H1 (cell line): ENCODE data around the gene KIF5C. TPM values are rescaled to one million over a fixed set of nuclear protein-coding genes. Genes with fewer than 3 reads are reported as not detected.

Source experiments
- CTCF ChIA-PET: fragments of 300-600 bp; sonication (Branson Sonifier 250); formaldehyde crosslinking; loops from one replicate; lab custom pipeline; 2021; ENCODE audit not compliant: partially characterized antibody; lab: Charles Lee
- POLR2A ChIA-PET: fragments of 300-600 bp; sonication (Branson Sonifier 250); formaldehyde crosslinking; loops from one replicate; lab custom pipeline; 2021; ENCODE audit warnings: inconsistent platforms; ENCODE audit not compliant: partially characterized antibody; lab: Charles Lee
- DNase-seq, 2 experiments: peaks; one replicate each; pipeline versions ENCODE4 v3.0.0 to v3.0.0-alpha.2; 2010 to 2022; ENCODE audit warnings: low spot score in 2 of 2, low read depth in 1 of 2, mixed read lengths in 1 of 2
- FAIRE-seq: peaks from 2 replicates; lab custom pipeline; 2011; peaks lifted over from hg19 to GRCh38; lab: Jason Lieb, UNC
- H2AFZ ChIP-seq: 2 replicates; pipeline ENCODE4 v1.8.1; 2012; ENCODE audit warnings: low read length, inconsistent platforms
- H2AK5ac ChIP-seq: 2 replicates; pipeline ENCODE4 v1.6.1; 2013; ENCODE audit warnings: low read depth, low read length
- H2BK120ac ChIP-seq: replicated peaks from 2 replicates; pipeline ENCODE3; 2013; ENCODE audit warnings: low read depth, low read length, inconsistent platforms
- H2BK12ac ChIP-seq: 2 replicates; pipeline ENCODE4 v1.6.1; 2013; ENCODE audit warnings: low read depth, low read length
- H2BK15ac ChIP-seq: 2 replicates; pipeline ENCODE4 v1.6.1; 2013; ENCODE audit warnings: low read length
- H2BK20ac ChIP-seq: 2 replicates; pipeline ENCODE4 v1.6.1; 2013; ENCODE audit warnings: low read length
- H2BK5ac ChIP-seq: 2 replicates; pipeline ENCODE4 v1.6.1; 2013; ENCODE audit warnings: low read depth, low read length
- H3K14ac ChIP-seq: 2 replicates; pipeline ENCODE4 v1.6.1; 2013; ENCODE audit warnings: inconsistent platforms; ENCODE audit not compliant: insufficient read length
- H3K18ac ChIP-seq: 2 replicates; pipeline ENCODE4 v1.6.1; 2013; ENCODE audit warnings: low read length; ENCODE audit errors: extremely low read depth
- H3K23ac ChIP-seq: 2 replicates; pipeline ENCODE4 v1.6.1; 2013; ENCODE audit warnings: inconsistent platforms; ENCODE audit not compliant: insufficient read length
- H3K23me2 ChIP-seq: 2 replicates; pipeline ENCODE4 v1.6.1; 2013; ENCODE audit warnings: low read depth, low read length
- H3K27ac ChIP-seq: 2 replicates; pipeline ENCODE4 v1.6.1; 2011; ENCODE audit warnings: low read depth, low read length, inconsistent platforms
- H3K27me3 ChIP-seq, 4 experiments: replicated peaks in 1 of 4; 1 replicate in 1 of 4; 2 replicates in 3 of 4; pipeline versions ENCODE4 v1.6.1 to v1.8.1; 2011 to 2013; ENCODE audit warnings: low read length in 3 of 4, mild to moderate bottlenecking in 3 of 4, inconsistent platforms in 2 of 4, mixed read lengths in 2 of 4, moderate library complexity in 1 of 4; ENCODE audit not compliant: control insufficient read depth in 3 of 4, insufficient read depth in 3 of 4; ENCODE audit errors: extremely low read depth in 1 of 4
- H3K36me3 ChIP-seq, 4 experiments: 2 replicates each; pipeline versions ENCODE4 v1.6.1 to v1.8.1; 2011 to 2013; ENCODE audit warnings: mild to moderate bottlenecking in 4 of 4, low read length in 3 of 4, moderate library complexity in 2 of 4, control low read depth in 1 of 4, inconsistent platforms in 1 of 4; ENCODE audit not compliant: insufficient read depth in 4 of 4, control insufficient read depth in 2 of 4
- H3K4ac ChIP-seq: replicated peaks from 2 replicates; pipeline ENCODE3; 2013; ENCODE audit warnings: low read length, low read depth, mixed read lengths, inconsistent platforms; ENCODE audit not compliant: insufficient read length
- H3K4me1 ChIP-seq, 4 experiments: replicated peaks in 1 of 4; 1 replicate in 1 of 4; 2 replicates in 3 of 4; pipeline versions ENCODE4 v1.6.1 to v1.8.1; 2011 to 2013; ENCODE audit warnings: low read length in 3 of 4, inconsistent platforms in 2 of 4, mixed read lengths in 1 of 4; ENCODE audit not compliant: insufficient read depth in 4 of 4, control insufficient read depth in 3 of 4
- H3K4me2 ChIP-seq, 2 experiments: 2 replicates each; pipeline versions ENCODE4 v1.6.1 to v1.8.1; 2011 to 2013; ENCODE audit warnings: low read depth in 2 of 2, low read length in 2 of 2, control low read depth in 1 of 2, inconsistent platforms in 1 of 2, mild to moderate bottlenecking in 1 of 2; ENCODE audit not compliant: insufficient read depth in 1 of 2
- H3K4me3 ChIP-seq, 4 experiments: fragments of 200-600, 300-600 bp in 1 of 4; sonication (generic), shearing (Covaris generic), sonication (Bioruptor Twin) in 1 of 4; 2 replicates each; pipeline versions ENCODE4 v1.5.1 to v1.8.1; 2011 to 2016; ENCODE audit warnings: low read length in 4 of 4, low read depth in 3 of 4, control low read depth in 2 of 4, inconsistent platforms in 2 of 4, mild to moderate bottlenecking in 2 of 4, mixed read lengths in 1 of 4, moderate library complexity in 1 of 4; ENCODE audit not compliant: insufficient read depth in 2 of 4; ENCODE audit errors: extremely low read depth in 1 of 4
- H3K56ac ChIP-seq: replicated peaks from 2 replicates; pipeline ENCODE3; 2013; ENCODE audit warnings: low read depth, mild to moderate bottlenecking, mixed read lengths, low read length, inconsistent platforms; ENCODE audit not compliant: insufficient read length
- H3K79me1 ChIP-seq: 2 replicates; pipeline ENCODE4 v1.6.1; 2013; ENCODE audit warnings: low read depth, low read length, control low read depth
- H3K79me2 ChIP-seq, 2 experiments: 2 replicates each; pipeline versions ENCODE4 v1.6.1 to v1.8.1; 2012 to 2013; ENCODE audit warnings: low read length in 2 of 2, mild to moderate bottlenecking in 2 of 2, inconsistent platforms in 1 of 2; ENCODE audit not compliant: insufficient read depth in 2 of 2, control insufficient read depth in 1 of 2
- H3K9ac ChIP-seq, 4 experiments: replicated peaks in 1 of 4; 1 replicate in 1 of 4; 2 replicates in 3 of 4; pipeline versions ENCODE4 v1.6.1 to v1.8.1; 2011 to 2013; ENCODE audit warnings: low read depth in 3 of 4, low read length in 3 of 4, control low read depth in 2 of 4, mild to moderate bottlenecking in 2 of 4, moderate library complexity in 2 of 4, inconsistent platforms in 1 of 4; ENCODE audit errors: extremely low read depth in 1 of 4
- H3K9me3 ChIP-seq, 2 experiments: 2 replicates each; pipeline versions ENCODE4 v1.6.1 to v1.8.1; 2012 to 2013; ENCODE audit warnings: mild to moderate bottlenecking in 2 of 2, moderate library complexity in 2 of 2, control low read depth in 1 of 2, inconsistent platforms in 1 of 2, low read depth in 1 of 2, low read length in 1 of 2, mixed read lengths in 1 of 2; ENCODE audit not compliant: insufficient read depth in 2 of 2
- H4K20me1 ChIP-seq, 2 experiments: replicated peaks in 1 of 2; 2 replicates each; pipeline versions ENCODE3 to v1.8.1; 2011 to 2013; ENCODE audit warnings: inconsistent platforms in 2 of 2, low read length in 2 of 2, mild to moderate bottlenecking in 1 of 2; ENCODE audit not compliant: insufficient read depth in 2 of 2, control insufficient read depth in 1 of 2
- H4K5ac ChIP-seq: 2 replicates; pipeline ENCODE4 v1.6.1; 2013; ENCODE audit warnings: low read length, low read depth, mixed read lengths, inconsistent platforms; ENCODE audit not compliant: insufficient read length
- H4K8ac ChIP-seq: 2 replicates; pipeline ENCODE4 v1.8.0; 2013; ENCODE audit warnings: mild to moderate bottlenecking, moderate library complexity, low read length, inconsistent platforms; ENCODE audit not compliant: insufficient read depth; ENCODE audit errors: extremely low read depth
- H4K91ac ChIP-seq: replicated peaks from 2 replicates; pipeline ENCODE3; 2013; ENCODE audit warnings: low read length, mixed read lengths, inconsistent platforms; ENCODE audit not compliant: insufficient read length
- GABPA ChIP-seq: IDR thresholded peaks from 2 replicates; pipeline ENCODE4 v1.6.1; 2011; ENCODE audit warnings: mild to moderate bottlenecking, low read length, moderate library complexity, borderline replicate concordance; ENCODE audit not compliant: insufficient read depth
- JUND ChIP-seq: IDR thresholded peaks from 2 replicates; pipeline ENCODE4 v1.6.1; 2011; ENCODE audit warnings: mild to moderate bottlenecking, improper control_type of control experiment, low read length
- KDM4A ChIP-seq: IDR thresholded peaks from one replicate; pipeline ENCODE4 v1.7.1; 2012; ENCODE audit warnings: low read depth, mild to moderate bottlenecking, moderate library complexity, low read length, inconsistent platforms; ENCODE audit not compliant: severe bottlenecking
- PHF8 ChIP-seq: fragments of 200-600 bp; sonication (generic); conservative IDR thresholded peaks from 2 replicates; pipeline ENCODE4 v1.7.1; 2012; ENCODE audit warnings: low read depth, mild to moderate bottlenecking, inconsistent platforms, low read length, moderate library complexity
- POLR2A ChIP-seq, 2 experiments: IDR thresholded peaks; 1 replicate in 1 of 2; 2 replicates in 1 of 2; pipeline ENCODE4 v1.6.1; 2011; ENCODE audit warnings: low read depth in 2 of 2, low read length in 2 of 2, mild to moderate bottlenecking in 2 of 2; ENCODE audit errors: control extremely low read depth in 1 of 2
- POLR2AphosphoS5 ChIP-seq: IDR thresholded peaks from 2 replicates; pipeline ENCODE4 v1.6.1; 2011; ENCODE audit warnings: low read depth, low read length
- RAD21 ChIP-seq, 2 experiments: IDR thresholded peaks in 1 of 2; conservative IDR thresholded peaks in 1 of 2; 2 replicates each; pipeline ENCODE4 v1.6.1; 2011; ENCODE audit warnings: low read depth in 2 of 2, low read length in 2 of 2, improper control_type of control experiment in 1 of 2, inconsistent platforms in 1 of 2, mild to moderate bottlenecking in 1 of 2, moderate library complexity in 1 of 2
- SUZ12 ChIP-seq: fragments of 200-600 bp; sonication (generic); IDR thresholded peaks from 2 replicates; pipeline ENCODE4 v1.6.1; 2012; ENCODE audit warnings: mild to moderate bottlenecking, inconsistent platforms, low read length, moderate library complexity, mixed read lengths
- YY1 ChIP-seq: IDR thresholded peaks from 2 replicates; pipeline ENCODE4 v1.6.1; 2011; ENCODE audit warnings: low read depth, mild to moderate bottlenecking, low read length
- WGBS, 2 experiments: shearing (Covaris generic) in 1 of 2; methylation state at CpG; one replicate each; pipeline versions ENCODE4 v1.1.6 to v1.1.7; 2013 to 2015; ENCODE audit warnings: low lambda C conversion rate in 2 of 2, mixed read lengths in 2 of 2, inconsistent platforms in 1 of 2, low coverage in 1 of 2, missing lambda C conversion rate in 1 of 2; ENCODE audit not compliant: insufficient replicate concordance in 2 of 2, insufficient coverage in 1 of 2, insufficient read length in 1 of 2; ENCODE audit errors: extremely low coverage in 1 of 2, missing lambda C conversion rate in 1 of 2; 5-methylcytosine and 5-hydroxymethylcytosine counted together
- long read RNA-seq, 2 experiments: library from RNA in 1 of 2; library from capped mRNA in 1 of 2; stranded (forward); transcript quantifications; one replicate each; pipeline ENCODE4 v2.0.0, GENCODE V29; 2021; ENCODE audit warnings: inconsistent platforms in 1 of 2
- polyA minus RNA-seq, 3 experiments: library from RNA; depleted of rRNA, polyadenylated mRNA; stranded (reverse); fragments of >200 nt; gene quantifications; 1 replicate in 2 of 3; 2 replicates in 1 of 3; pipeline ENCODE4 v1.2.3, GENCODE V29; 2011
- polyA plus RNA-seq, 7 experiments: library from polyadenylated mRNA; depleted of rRNA in 3 of 7; stranded (reverse) in 5 of 7; unstranded in 2 of 7; fragments of >200 nt in 5 of 7; fragments of 200-250 nt in 2 of 7; gene quantifications; 1 replicate in 5 of 7; 2 replicates in 1 of 7; 4 replicates in 1 of 7; pipeline versions ENCODE4 v1.2.1 to v1.2.3, GENCODE V29; 2011 to 2013; ENCODE audit warnings: missing spikeins in 2 of 7, mixed read lengths in 2 of 7
- total RNA-seq: library from RNA; stranded (reverse); fragmentation: NEBNext Ultra II Directional; extraction: Animal tissue kit (Norgen Biotek cat#: 25700); gene quantifications from 2 replicates; pipeline ENCODE4 v1.2.1, GENCODE V29; 2021

KIF5C gene
- 58.1 and 66.4 TPM in 2 replicates for total RNA-seq
- 12.5 and 16.3 TPM in 2 replicates for polyA plus RNA-seq (2011; rRNA removed)
- 20.7 TPM for polyA plus RNA-seq (2011; cell fraction: cytosol; rRNA removed)
- polyA plus RNA-seq (2011; cell fraction: nucleus; rRNA removed): 28.7 TPM
- polyA plus RNA-seq (2012, experiment 1 of 2): 24.5 to 33.7 TPM (median 26.6 TPM) in 4 replicates
- 2.2 TPM for polyA plus RNA-seq (2012, experiment 2 of 2)
- 86.6 TPM for polyA plus RNA-seq (2013, experiment 1 of 2)
- 77.4 TPM for polyA plus RNA-seq (2013, experiment 2 of 2)
- 63.7 and 65.0 TPM in 2 replicates for polyA minus RNA-seq (2011; rRNA and poly(A)+ RNA removed)
- polyA minus RNA-seq (2011; cell fraction: cytosol; rRNA and poly(A)+ RNA removed): 30.3 TPM
- 42.4 TPM for polyA minus RNA-seq (2011; cell fraction: nucleus; rRNA and poly(A)+ RNA removed)
- long read RNA-seq, experiment 1, partial matches to known transcripts: 13 of 44 reads
- long read RNA-seq, experiment 1, other reads (novel, unspliced or antisense): 31 of 44 reads
- long read RNA-seq, experiment 2, partial matches to known transcripts: 6 of 9 reads
- long read RNA-seq, experiment 2, other reads (novel, unspliced or antisense): 3 of 9 reads

DNA sequence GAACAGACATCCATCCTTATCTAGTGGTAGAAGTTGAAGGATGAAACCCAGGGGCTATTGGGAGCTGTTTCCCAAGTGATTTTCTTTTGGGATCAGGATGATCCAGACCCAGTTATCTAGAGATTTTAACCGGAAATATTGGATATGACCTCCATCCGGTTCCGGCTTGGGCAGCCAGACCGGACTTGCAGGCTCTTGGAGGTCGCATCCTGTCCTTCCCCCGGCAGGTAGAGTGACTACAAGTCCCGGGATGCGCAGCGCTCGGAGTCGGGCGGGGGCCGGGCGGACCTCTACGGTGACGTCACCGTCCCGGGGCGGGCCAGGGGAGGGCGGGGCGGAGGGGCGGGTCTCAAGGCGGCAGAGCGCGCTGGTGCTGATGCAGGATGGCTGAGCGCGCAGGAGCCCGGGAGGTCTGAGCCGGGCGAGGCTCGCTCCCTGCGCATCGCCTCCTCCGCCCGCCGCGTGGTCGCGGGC, at the start of gene KIF5C:
KIF5C (plus strand) TSS at position 360 of the 474 bp plus-strand sequence. CDS start 391 bp downstream, outside the sequence.
- Histone ChIP-seq H4K91ac (no peak within 1 kb of the TSS), H3K56ac (peak within 1 kb of the TSS; percentile 9), H2AFZ (peak within 1 kb of the TSS; percentile 98), H3K79me2 (peaks cover 0 to 30% of the 10 kb centered on the region in 2 experiments; a peak in 3 of 4 replicates), H2AK5ac (no peak within 1 kb of the TSS), H3K23me2 (peaks cover 11% of the 10 kb centered on the region), H2BK5ac (no peak within 1 kb of the TSS), H2BK120ac (peak within 1 kb of the TSS; percentile 59), H3K14ac (no peak within 1 kb of the TSS), H3K79me1 (no peaks in the 10 kb centered on the region), H4K8ac (peak within 1 kb of the TSS; percentile 74), H4K20me1 (peaks cover 7% of the 10 kb centered on the region in 2 experiments), H3K27me3 (peaks cover 0 to 9% (median 7%) of the 10 kb centered on the region in 4 experiments; a peak in 3 of 7 replicates), H2BK15ac (peak within 1 kb of the TSS; percentile 40; the same call in 1 of the 2 replicates), H3K9me3 (peaks cover 1 to 2% of the 10 kb centered on the region in 2 experiments; a peak in 1 of 4 replicates), H4K5ac (no peak within 1 kb of the TSS), H3K4me2 (peak within 1 kb of the TSS; percentile 87), H3K18ac (peak within 1 kb of the TSS; percentile 54; the same call in 1 of the 2 replicates), H3K4me1 (peaks cover 0 to 6% (median 2%) of the 10 kb centered on the region in 4 experiments; a peak in 5 of 7 replicates), H3K27ac (no peak within 1 kb of the TSS), H2BK20ac (no peak within 1 kb of the TSS), H3K36me3 (no peaks in the 10 kb centered on the region; a peak in 1 of 8 replicates), H3K23ac (no peak within 1 kb of the TSS), H3K9ac (peak within 1 kb of the TSS in 3 of 4 experiments; percentile 58 to 76 (median 62); a peak in 5 of 7 replicates), H2BK12ac (no peak within 1 kb of the TSS), H3K4me3 (peak within 1 kb of the TSS; percentile 65 to 86 (median 66)), H3K4ac (no peak within 1 kb of the TSS)
- DNase-seq (peak; percentile 83 to 91), FAIRE-seq (no peak)
- 13% methylated on average over 6 of the region's 39 CpGs; no CpG with 5 or more reads in 1 of the 2 experiments for WGBS, 2 experiments
- ChIA-PET POLR2A (interaction anchor here (0.6 kb wide), 1 partner anchor 63 kb away, joined by 3 read pairs; no protein-coding TSS in a partner anchor), CTCF (interaction anchor here (0.6 to 1.0 kb wide), 3 partner anchors 9 to 24 kb away, joined by 3 read pairs; no protein-coding TSS in a partner anchor)
- TF ChIP-seq POLR2A (IDR thresholded peaks at IDR 0.05; ENCODE audit: control extremely low read depth in 1 of 2, low read depth in 2 of 2, low read length in 2 of 2) (peak in 1 of 2 experiments; percentile 32; a peak in 1 of 3 replicates), POLR2AphosphoS5 (peak; percentile 30; the same call in 1 of the 2 replicates), YY1 (peak; percentile 52; the same call in 1 of the 2 replicates), JUND (peak; percentile 82), RAD21 (IDR thresholded peaks at IDR 0.05 in 1 of 2, conservative IDR thresholded peaks at IDR 0.05 in 1 of 2; ENCODE audit: low read depth in 2 of 2, low read length in 2 of 2) (no peak), SUZ12 (no peak), GABPA (peak; percentile 58; the same call in 1 of the 2 replicates), KDM4A (peak; percentile 12), PHF8 (peak; percentile 44; the same call in 1 of the 2 replicates)
